GM21447 (cell line): ENCODE data around the gene ADAM15.

ENCODE experiments used
- ATAC-seq: cut with Tn5 transposase; IDR thresholded peaks from one replicate; pipeline ENCODE4 v1.9.1; 2021; ENCODE audit not compliant: unreplicated experiment

The ADAM15 gene

DNA sequence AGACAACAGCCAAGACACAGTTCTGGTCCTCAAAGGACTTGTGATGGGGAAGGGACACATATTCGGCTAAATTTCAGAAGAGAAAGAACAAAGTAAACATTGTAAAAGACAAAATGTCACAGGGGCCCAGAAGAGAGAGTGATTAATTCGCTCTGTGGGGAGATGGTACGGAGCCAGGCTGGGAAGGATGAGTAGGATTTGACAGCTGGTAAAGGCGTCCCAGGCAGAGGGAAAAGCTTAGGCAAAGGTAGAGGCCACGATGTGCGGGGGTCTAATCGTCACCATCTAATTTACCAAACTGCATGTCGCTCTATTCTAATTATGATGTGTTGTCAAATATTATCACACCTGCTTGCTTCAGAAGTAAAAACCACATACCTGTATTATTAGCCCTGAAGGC lies 59.3 kb downstream of the ADAM15 start:
- no peak for ATAC-seq

DNA sequence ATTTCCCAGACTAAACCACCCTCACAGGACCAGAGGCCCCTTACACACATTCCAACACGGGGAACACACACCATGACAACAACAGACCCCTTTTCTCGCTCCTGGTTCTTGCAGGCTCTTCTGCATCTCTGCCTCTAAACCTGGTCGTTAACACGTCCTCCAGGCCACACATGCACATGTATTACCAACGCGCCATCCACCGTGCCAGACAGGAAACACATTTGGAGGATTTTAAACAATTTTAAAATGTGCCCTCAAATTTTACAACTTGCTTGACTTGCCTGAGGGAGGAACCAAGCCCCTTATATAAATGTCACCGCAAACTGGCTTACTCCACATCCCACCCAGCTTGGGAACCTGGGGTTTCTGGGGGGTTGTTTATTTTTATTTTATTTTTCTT lies 59.7 kb downstream of the ADAM15 start:
- no peak for ATAC-seq
